NT2/D1 (cell line): ENCODE results near the gene CD81.

ENCODE experiments used
- SUZ12 ChIP-seq: IDR thresholded peaks from 2 replicates; pipeline ENCODE4 v1.6.1; 2011; ENCODE audit not compliant: insufficient read length, insufficient read depth; ENCODE audit errors: extremely low read depth
- YY1 ChIP-seq: IDR thresholded peaks from 2 replicates; pipeline ENCODE4 v1.6.1; 2011; ENCODE audit not compliant: insufficient read length, insufficient read depth
- ZNF274 ChIP-seq: IDR thresholded peaks from 2 replicates; pipeline ENCODE4 v1.6.1; 2011; ENCODE audit warnings: mild to moderate bottlenecking, low read depth, low read length

DNA sequence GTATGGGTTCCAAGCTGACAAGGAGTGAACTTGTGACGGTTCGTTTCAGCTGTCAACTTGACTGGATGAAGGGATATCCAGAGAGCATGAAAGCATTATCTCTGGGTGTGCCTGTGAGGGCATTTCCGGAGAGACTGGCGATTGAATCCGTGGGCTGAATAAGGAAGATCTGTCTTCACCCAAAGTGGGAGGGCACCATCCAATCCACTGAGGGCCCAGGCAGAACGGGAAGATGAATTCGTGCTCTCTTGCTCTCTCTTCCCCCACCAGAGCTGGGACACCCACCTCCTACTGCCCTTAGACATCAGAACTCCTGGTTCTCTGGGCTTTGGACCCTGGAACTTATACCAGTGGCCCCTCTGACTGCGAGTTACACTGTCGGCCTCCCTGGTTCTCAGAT, 15.5 kb upstream of the CD81 start:
- TF ChIP-seq YY1 (no peak), SUZ12 (no peak), ZNF274 (no peak)
